DMS79 treated with DMSO at 0.1 percent for 48 hours (cell line): ENCODE measurements around the gene TSSC4.

Experiments
- DNase-seq: peaks from one replicate; lab custom pipeline; 2025; lab: John Stamatoyannopoulos, UW

The TSSC4 gene

GRCh38 chr11:2386591-2386990, 14.0 kb upstream of the TSSC4 start:
- no peak for DNase-seq

- no peak for DNase-seq
Measured at GRCh38 chr11:2387266-2387987, 13.1 kb upstream of the TSSC4 start.

- no peak for DNase-seq
Measured at GRCh38 chr11:2388431-2389376, 11.8 kb upstream of the TSSC4 start.

- DNase-seq = no peak
Measured at GRCh38 chr11:2389377-2390026, 11.0 kb upstream of the TSSC4 start.

- DNase-seq = no peak
Measured at GRCh38 chr11:2390091-2390724, 10.3 kb upstream of the TSSC4 start.

- DNase-seq = no peak
Measured at GRCh38 chr11:2390725-2391151, 9.8 kb upstream of the TSSC4 start.

GRCh38 chr11:2391181-2391975, 9.2 kb upstream of the TSSC4 start:
- no peak for DNase-seq

- DNase-seq = no peak
Measured at GRCh38 chr11:2392241-2392959, 8.2 kb upstream of the TSSC4 start.

GRCh38 chr11:2393111-2393868, 7.3 kb upstream of the TSSC4 start:
- DNase-seq = no peak

- no peak for DNase-seq
Measured at GRCh38 chr11:2393941-2394817, 6.4 kb upstream of the TSSC4 start.

GRCh38 chr11:2394818-2395105, 5.8 kb upstream of the TSSC4 start:
- no peak for DNase-seq

- no peak for DNase-seq
Measured at GRCh38 chr11:2395211-2395730, 5.3 kb upstream of the TSSC4 start.

- no peak for DNase-seq
Measured at GRCh38 chr11:2395856-2396255, 4.7 kb upstream of the TSSC4 start.

- DNase-seq = no peak
Measured at GRCh38 chr11:2396471-2396870, 4.1 kb upstream of the TSSC4 start.

- no peak for DNase-seq
Measured at GRCh38 chr11:2397005-2397404, 3.5 kb upstream of the TSSC4 start.

GRCh38 chr11:2398664-2399355, 1.7 kb upstream of the TSSC4 start:
- no peak for DNase-seq

- no peak for DNase-seq
Measured at GRCh38 chr11:2399488-2400068, 972 bp upstream of the TSSC4 start.
